Upper lobe of left lung (tissue), 6 donors: ENCODE measurements around the gene AMIGO1. TPM values are rescaled to one million over a fixed set of nuclear protein-coding genes. Genes with fewer than 3 reads are reported as not detected.

Experiments used
- ATAC-seq, 2 donors: fragments of 200-7000 bp; cut with Tn5 transposase; one replicate each; pipeline ENCODE4 v1.9.1; 2022; ENCODE audit warnings: mild to moderate bottlenecking in 2 of 2, moderate library complexity in 2 of 2; ENCODE audit not compliant: low FRiP score in 2 of 2
- DNase-seq, 2 donors: peaks; one replicate each; pipeline ENCODE4 v3.0.0-alpha.2; 2019 to 2020
- H3K27ac ChIP-seq, 4 donors: fragments of 200-600 bp; sonication (generic); one replicate each; pipeline ENCODE4 v1.5.1; 2016 to 2019
- H3K27me3 ChIP-seq, 4 donors: fragments of 200-600 bp; sonication (generic); one replicate each; pipeline ENCODE4 v1.5.1; 2017 to 2019
- H3K36me3 ChIP-seq, 4 donors: fragments of 200-600 bp; sonication (generic); one replicate each; pipeline ENCODE4 v1.5.1; 2016 to 2019
- H3K4me1 ChIP-seq, 4 donors: fragments of 200-600 bp; sonication (generic); one replicate each; pipeline ENCODE4 v1.5.1; 2018 to 2019
- H3K4me3 ChIP-seq, 4 donors: fragments of 200-600 bp; sonication (generic); one replicate each; pipeline ENCODE4 v1.5.1; 2017 to 2019; ENCODE audit warnings: mild to moderate bottlenecking in 2 of 4, moderate library complexity in 1 of 4
- H3K9me3 ChIP-seq, 4 donors: fragments of 200-600 bp; sonication (generic); one replicate each; pipeline ENCODE4 v1.5.1; 2018 to 2019
- CTCF ChIP-seq, 6 experiments: fragments of 450-650 bp in 4 of 6; fragments of 200-600 bp in 2 of 6; sonication (generic) in 2 of 6; IDR thresholded peaks; one replicate each; pipeline ENCODE4 v1.5.1; 2016 to 2019; ENCODE audit warnings: antibody characterized with exemption in 6 of 6
- EP300 ChIP-seq, 4 donors: sonication (generic); formaldehyde crosslinking; IDR thresholded peaks; one replicate each; pipeline ENCODE4 v1.5.1; 2017; ENCODE audit warnings: antibody characterized with exemption in 4 of 4, control low read depth in 2 of 4
- POLR2A ChIP-seq, 4 donors: fragments of 450-650 bp; IDR thresholded peaks; one replicate each; pipeline ENCODE4 v1.5.1; 2016 to 2017; ENCODE audit warnings: antibody characterized with exemption in 4 of 4, mild to moderate bottlenecking in 2 of 4
- POLR2AphosphoS5 ChIP-seq, 2 donors: sonication (generic); formaldehyde crosslinking; IDR thresholded peaks; one replicate each; pipeline ENCODE4 v1.5.1; 2017; ENCODE audit warnings: antibody characterized with exemption in 2 of 2
- WGBS, 2 donors: methylation state at CpG; one replicate each; pipeline ENCODE4 v1.1.5; 2017 to 2018; 5-methylcytosine and 5-hydroxymethylcytosine counted together
- total RNA-seq, 6 donors: library from RNA; depleted of rRNA in 4 of 6; stranded (reverse); fragments of >200 nt in 4 of 6; gene quantifications; one replicate each; pipeline versions ENCODE4 v1.1.0 to v1.2.1, GENCODE V29; 2016 to 2021
- donor health status: DM: no; HTN: no; CAD: no; lungs with moderate emphysema.
- donor health status: DM: no; HTN: yes; CAD: no; lungs with severe emphysema.

AMIGO1 gene
- total RNA-seq, 6 donors from 2014 or later, result 1.0 to 11.8 (median 8.3) TPM

GRCh38 chr1:109542657-109543056, 33.1 kb upstream of the AMIGO1 start:
- WGBS, 2 donors, result 80 to 89% methylated on average over 6 to 10 of the region's 10 CpGs
- no peaks in the 10 kb centered on the region for H3K27me3 ChIP-seq
- DNase-seq (peak in 1 of 2 donors; percentile 42), ATAC-seq (no peak)
- no peaks in the 10 kb centered on the region for H3K36me3 ChIP-seq
- H3K4me1 ChIP-seq, result peaks cover 11 to 13% (median 13%) of the 10 kb centered on the region in 4 donors
- H3K27ac ChIP-seq, result no peak overlapping the region
- H3K9me3 ChIP-seq, result no peaks in the 10 kb centered on the region
- TF ChIP-seq EP300 (IDR thresholded peaks at IDR 0.05) (no peak), POLR2A (IDR thresholded peaks at IDR 0.05) (no peak), POLR2AphosphoS5 (IDR thresholded peaks at IDR 0.05) (no peak), CTCF (IDR thresholded peaks at IDR 0.05) (no peak)
- no peak overlapping the region for H3K4me3 ChIP-seq

DNA sequence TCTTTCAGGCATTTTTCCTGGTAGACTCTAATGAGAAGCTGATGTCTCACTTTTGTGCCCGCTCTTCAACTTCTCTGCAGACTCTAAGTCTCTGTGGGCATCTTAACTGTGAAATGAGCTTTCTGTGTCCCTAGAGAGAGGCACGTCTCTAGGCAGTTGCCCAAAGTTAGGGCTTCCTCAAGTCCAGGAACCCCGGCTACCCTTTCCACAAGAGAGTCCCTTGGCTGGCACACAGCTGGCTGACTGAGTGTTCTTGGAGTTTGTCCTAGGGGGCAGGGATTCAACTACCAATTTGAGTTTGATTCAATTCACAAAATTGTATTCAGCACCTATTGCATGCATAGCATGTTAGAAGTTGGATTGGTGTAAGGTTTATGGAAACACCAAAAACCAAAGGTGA, 31.6 kb upstream of the AMIGO1 start:
- Histone ChIP-seq H3K27me3 (no peaks in the 10 kb centered on the region), H3K4me3 (no peak overlapping the region), H3K36me3 (no peaks in the 10 kb centered on the region), H3K9me3 (no peaks in the 10 kb centered on the region), H3K4me1 (no peaks in the 10 kb centered on the region), H3K27ac (no peak overlapping the region)
- no peak for DNase-seq
- no peak for TF ChIP-seq CTCF (IDR thresholded peaks at IDR 0.05)
- no peak for TF ChIP-seq POLR2AphosphoS5 (IDR thresholded peaks at IDR 0.05)
- no peak for TF ChIP-seq EP300 (IDR thresholded peaks at IDR 0.05)
- TF ChIP-seq POLR2A (IDR thresholded peaks at IDR 0.05), result no peak
- 80% methylated on average over 3 of the region's 3 CpGs for WGBS, 2 donors
- no peak for ATAC-seq

- H3K27ac ChIP-seq, result no peak within 1 kb of the TSS
These were observed 30.1 kb upstream of the AMIGO1 start, which contains the start of gene GPR61 for GRCh38 chr1:109539676-109540075. Gene GPR61 (plus strand): TSS chr1:109539872. CDS start chr1:109543023, 3,151 bp downstream.

GRCh38 chr1:109538827-109539555, 29.5 kb upstream of the AMIGO1 start:
- DNase-seq (no peak), ATAC-seq (no peak)
- no peaks in the 10 kb centered on the region for H3K9me3 ChIP-seq
- H3K27me3 ChIP-seq, result no peaks in the 10 kb centered on the region
- TF ChIP-seq CTCF (IDR thresholded peaks at IDR 0.05) (no peak), POLR2A (IDR thresholded peaks at IDR 0.05) (no peak), EP300 (IDR thresholded peaks at IDR 0.05) (no peak), POLR2AphosphoS5 (IDR thresholded peaks at IDR 0.05) (no peak)
- H3K4me1 ChIP-seq, result no peaks in the 10 kb centered on the region
- no peaks in the 10 kb centered on the region for H3K36me3 ChIP-seq
- 84 to 86% methylated on average over 5 to 9 of the region's 9 CpGs for WGBS, 2 donors
- no peak overlapping the region for H3K27ac ChIP-seq
- no peak overlapping the region for H3K4me3 ChIP-seq

More at GRCh38 chr1:109539676-109540075, 30.1 kb upstream of the AMIGO1 start, which contains the start of gene GPR61:
- no peak for ATAC-seq
- whole genome bisulfite sequencing, 2 donors, result 65 to 69% methylated on average over 3 to 6 of the region's 7 CpGs
- no peaks in the 10 kb centered on the region for H3K27me3 ChIP-seq
- no peak for DNase-seq
- no peaks in the 10 kb centered on the region for H3K9me3 ChIP-seq
- H3K4me1 ChIP-seq, result no peaks in the 10 kb centered on the region
- TF ChIP-seq EP300 (IDR thresholded peaks at IDR 0.05) (no peak), POLR2A (IDR thresholded peaks at IDR 0.05) (no peak), POLR2AphosphoS5 (IDR thresholded peaks at IDR 0.05) (no peak), CTCF (IDR thresholded peaks at IDR 0.05) (no peak)
- no peaks in the 10 kb centered on the region for H3K36me3 ChIP-seq
- H3K4me3 ChIP-seq, result no peak within 1 kb of the TSS
